Measurements from ENCODE around the gene BNC2.

The BNC2 gene

DNA sequence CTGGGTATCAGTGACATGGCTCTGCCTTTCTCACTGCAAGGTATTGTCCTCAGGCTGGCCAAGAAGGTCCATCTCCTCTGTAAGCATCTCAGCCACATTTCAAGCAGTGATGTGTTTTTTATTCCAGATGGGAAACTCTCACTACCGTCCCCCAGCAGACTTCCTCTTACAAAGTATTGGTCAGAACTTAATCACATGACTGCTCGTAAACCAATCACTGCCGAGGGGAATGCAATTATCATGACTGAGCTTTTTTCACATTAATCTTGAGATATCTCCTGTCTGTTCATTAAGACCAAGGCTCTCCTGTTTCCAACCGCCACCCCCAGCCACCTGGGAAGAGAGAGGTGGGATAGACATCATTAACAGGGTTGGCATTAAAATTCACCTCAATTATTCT, 76.4 kb downstream of the BNC2 start:
- in situ Hi-C loops (cut with HindIII; ENCODE audit: low pct_ligation_motif_present, low sequenced_read_pairs), result no loop called here
- no peak overlapping the region for H3K4me3 ChIP-seq (ENCODE audit: low read depth, low read length)
- no peaks in the 10 kb centered on the region for H3K36me3 ChIP-seq (replicated peaks)
- TF ChIP-seq, protein P1, sequence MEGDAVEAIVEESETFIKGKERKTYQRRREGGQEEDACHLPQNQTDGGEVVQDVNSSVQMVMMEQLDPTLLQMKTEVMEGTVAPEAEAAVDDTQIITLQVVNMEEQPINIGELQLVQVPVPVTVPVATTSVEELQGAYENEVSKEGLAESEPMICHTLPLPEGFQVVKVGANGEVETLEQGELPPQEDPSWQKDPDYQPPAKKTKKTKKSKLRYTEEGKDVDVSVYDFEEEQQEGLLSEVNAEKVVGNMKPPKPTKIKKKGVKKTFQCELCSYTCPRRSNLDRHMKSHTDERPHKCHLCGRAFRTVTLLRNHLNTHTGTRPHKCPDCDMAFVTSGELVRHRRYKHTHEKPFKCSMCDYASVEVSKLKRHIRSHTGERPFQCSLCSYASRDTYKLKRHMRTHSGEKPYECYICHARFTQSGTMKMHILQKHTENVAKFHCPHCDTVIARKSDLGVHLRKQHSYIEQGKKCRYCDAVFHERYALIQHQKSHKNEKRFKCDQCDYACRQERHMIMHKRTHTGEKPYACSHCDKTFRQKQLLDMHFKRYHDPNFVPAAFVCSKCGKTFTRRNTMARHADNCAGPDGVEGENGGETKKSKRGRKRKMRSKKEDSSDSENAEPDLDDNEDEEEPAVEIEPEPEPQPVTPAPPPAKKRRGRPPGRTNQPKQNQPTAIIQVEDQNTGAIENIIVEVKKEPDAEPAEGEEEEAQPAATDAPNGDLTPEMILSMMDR (IDR thresholded peaks at IDR 0.05; ENCODE audit: low read depth, low read length, missing control alignments), result no peak
- H3K27me3 ChIP-seq (replicated peaks), result no peaks in the 10 kb centered on the region
- no peak for DNase-seq
- H3K27ac ChIP-seq, result no peak overlapping the region

DNA sequence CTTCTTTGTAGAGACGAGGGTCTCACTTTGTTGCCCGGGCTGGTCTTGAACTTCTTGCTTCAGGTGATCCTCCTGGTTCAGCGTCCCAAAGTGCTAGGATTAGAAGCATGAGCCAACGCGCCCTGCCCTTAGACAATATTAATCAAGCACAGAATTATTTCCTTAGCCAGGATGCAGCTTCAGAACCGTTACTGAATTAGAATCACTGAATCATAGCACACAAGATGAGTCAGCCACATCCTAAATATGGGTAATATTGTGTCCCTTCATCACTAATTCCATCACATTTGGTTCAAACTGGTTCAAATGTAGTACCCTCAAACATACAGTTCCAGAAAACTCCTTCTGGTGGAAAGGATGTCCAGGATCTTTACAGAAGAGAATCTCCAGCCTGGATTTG, 82.7 kb downstream of the BNC2 start:
- Histone ChIP-seq H3K27ac (no peak overlapping the region), H3K27me3 (replicated peaks) (no peaks in the 10 kb centered on the region), H3K36me3 (replicated peaks) (no peaks in the 10 kb centered on the region), H3K4me3 (ENCODE audit: low read depth, low read length) (no peak overlapping the region)
- DNase-seq, result peak; percentile 16
- TF ChIP-seq, protein P1 (IDR thresholded peaks at IDR 0.05; ENCODE audit: low read depth, low read length, missing control alignments), result no peak
- in situ Hi-C loops (cut with HindIII; ENCODE audit: low pct_ligation_motif_present, low sequenced_read_pairs), result no loop called here

DNA sequence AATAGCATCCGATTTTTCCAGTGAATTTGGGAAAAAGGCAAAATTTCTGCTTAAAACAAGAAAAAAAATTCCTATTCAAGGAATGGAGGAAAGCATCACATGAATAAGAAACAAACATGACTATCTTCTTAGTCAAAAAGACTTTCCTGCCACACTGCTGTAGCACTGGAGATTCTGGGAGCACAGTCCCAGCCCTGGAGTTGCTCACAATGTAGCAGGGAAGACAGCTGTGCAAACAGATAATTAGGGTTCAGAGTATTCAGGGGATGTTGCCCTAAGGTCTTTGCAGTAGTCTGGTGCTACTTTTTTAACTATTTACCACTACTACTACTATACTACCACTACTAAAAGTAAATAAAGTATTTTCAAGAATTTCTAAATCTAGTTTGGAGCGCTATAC, 86.5 kb downstream of the BNC2 start:
- in situ Hi-C loops (cut with HindIII; ENCODE audit: low pct_ligation_motif_present, low sequenced_read_pairs), result no loop called here

DNA sequence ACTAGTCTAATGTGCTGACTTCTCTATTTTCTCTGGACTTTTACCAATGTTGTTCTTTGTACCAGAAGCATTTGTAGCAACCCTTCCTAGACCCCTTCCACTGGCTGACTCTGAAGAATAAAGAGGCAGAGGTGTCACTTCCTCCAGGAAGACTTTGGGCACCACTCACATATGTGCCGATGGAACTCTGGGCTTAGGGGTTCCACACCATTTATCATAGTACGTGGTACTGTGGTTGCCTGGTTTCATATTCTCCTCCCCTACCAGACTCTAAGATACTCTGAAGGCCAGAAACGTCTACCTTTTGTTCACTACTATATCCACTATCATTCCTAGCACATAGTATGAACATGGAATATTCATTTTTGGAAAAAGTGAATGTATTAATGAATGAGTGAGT, 88.0 kb downstream of the BNC2 start:
- no peak for DNase-seq
- no peaks in the 10 kb centered on the region for H3K36me3 ChIP-seq (replicated peaks)
- no peak overlapping the region for H3K27ac ChIP-seq
- in situ Hi-C loops (cut with HindIII; ENCODE audit: low pct_ligation_motif_present, low sequenced_read_pairs), result no loop called here
- no peaks in the 10 kb centered on the region for H3K27me3 ChIP-seq (replicated peaks)
- TF ChIP-seq, protein P1 (IDR thresholded peaks at IDR 0.05; ENCODE audit: low read depth, low read length, missing control alignments), result no peak
- no peak overlapping the region for H3K4me3 ChIP-seq (ENCODE audit: low read depth, low read length)

More for the DNA sequence above, 86.5 kb downstream of the BNC2 start:
- TF ChIP-seq, protein P1 (IDR thresholded peaks at IDR 0.05; ENCODE audit: low read depth, low read length, missing control alignments), result no peak
- no peaks in the 10 kb centered on the region for H3K36me3 ChIP-seq (replicated peaks)
- no peak overlapping the region for H3K27ac ChIP-seq
- DNase-seq, result no peak
- H3K27me3 ChIP-seq (replicated peaks), result no peaks in the 10 kb centered on the region
- H3K4me3 ChIP-seq (ENCODE audit: low read depth, low read length), result no peak overlapping the region

DNA sequence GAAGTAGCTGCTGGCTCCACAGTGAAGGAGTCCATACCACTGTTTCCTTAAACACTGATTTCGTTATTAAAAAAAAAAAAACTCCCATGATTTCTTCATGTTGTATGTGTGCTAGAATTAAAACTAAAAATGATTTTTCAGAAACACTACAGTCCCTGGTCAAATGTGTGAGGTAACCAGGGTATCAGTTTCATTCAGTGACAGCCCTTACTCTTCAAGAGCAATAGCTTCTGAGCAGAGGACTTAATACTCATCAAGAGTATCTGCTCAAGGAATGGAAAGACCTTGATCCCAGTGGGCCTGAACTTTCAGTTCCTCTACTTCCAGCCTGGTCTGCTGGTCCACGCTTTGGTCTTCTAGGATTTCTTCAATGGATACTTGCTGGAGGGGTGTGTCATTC, 95.1 kb downstream of the BNC2 start:
- in situ Hi-C loops (cut with HindIII; ENCODE audit: low pct_ligation_motif_present, low sequenced_read_pairs), result no loop called here
- Histone ChIP-seq H3K4me3 (ENCODE audit: low read depth, low read length) (no peak overlapping the region), H3K27ac (no peak overlapping the region), H3K36me3 (replicated peaks) (no peaks in the 10 kb centered on the region), H3K27me3 (replicated peaks) (no peaks in the 10 kb centered on the region)
- no peak for DNase-seq
- TF ChIP-seq, protein P1 (IDR thresholded peaks at IDR 0.05; ENCODE audit: low read depth, low read length, missing control alignments), result no peak

DNA sequence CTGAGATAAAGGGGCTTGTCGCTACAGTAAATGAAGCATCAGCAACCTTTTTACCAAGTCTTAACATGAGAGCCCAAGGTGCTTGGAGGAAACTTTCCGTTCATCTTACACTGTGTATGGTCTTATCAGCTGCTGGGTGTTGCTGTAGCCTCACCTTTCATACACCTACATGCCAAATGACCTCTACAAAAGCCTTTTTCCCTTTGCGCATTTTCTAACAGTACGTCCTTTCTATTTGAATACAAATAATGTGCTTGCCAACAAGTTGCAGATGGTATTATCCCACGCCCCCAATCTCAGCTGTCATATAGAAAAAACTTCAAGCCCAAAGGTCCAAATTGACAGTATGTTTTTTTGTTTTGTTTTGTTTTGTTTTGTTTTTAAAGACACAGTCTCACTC, 96.9 kb downstream of the BNC2 start:
- H3K36me3 ChIP-seq (replicated peaks), result no peaks in the 10 kb centered on the region
- H3K27ac ChIP-seq, result no peak overlapping the region
- no peak for DNase-seq
- H3K4me3 ChIP-seq (ENCODE audit: low read depth, low read length), result no peak overlapping the region
- TF ChIP-seq, protein P1 (IDR thresholded peaks at IDR 0.05; ENCODE audit: low read depth, low read length, missing control alignments), result no peak
- H3K27me3 ChIP-seq (replicated peaks), result no peaks in the 10 kb centered on the region
- in situ Hi-C loops (cut with HindIII; ENCODE audit: low pct_ligation_motif_present, low sequenced_read_pairs), result no loop called here
